Measurements from ENCODE around the gene EFCAB8. TPM values are rescaled to one million over a fixed set of nuclear protein-coding genes. Genes with fewer than 3 reads are reported as not detected.
"Not testable (repeated sequence)": the region's sequence is repeated elsewhere in the genome, so short reads cannot be mapped to it uniquely, and the experiment has no call there.

EFCAB8 gene
- polyA plus RNA-seq, 4 donors: 0.01 to 0.38 (median 0.22) TPM; not detected in 1

DNA sequence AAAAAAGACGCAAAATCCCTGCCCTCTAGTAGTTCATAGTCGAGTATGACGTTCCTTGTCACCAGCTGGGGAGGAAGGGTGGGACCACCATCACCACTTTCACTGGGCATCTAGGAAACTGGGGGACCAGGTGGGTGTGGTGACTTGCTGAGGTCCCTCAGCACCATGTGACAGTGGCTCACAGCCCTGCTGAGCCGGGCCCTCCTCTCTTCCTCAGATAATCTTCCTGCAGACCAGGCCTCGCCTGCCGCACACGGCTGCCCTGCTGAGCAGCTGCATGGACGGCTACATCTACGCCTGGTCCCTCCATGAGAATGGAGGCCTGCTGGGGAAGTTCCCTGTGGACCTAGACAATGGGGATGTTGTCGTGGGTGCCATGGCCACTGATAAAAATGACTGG is 71.5 kb downstream of the EFCAB8 start:
- no peak overlapping the region for H3K27ac ChIP-seq (ENCODE audit: low read depth in 1 of 3, low read length in 2 of 3)
- no peak overlapping the region for H3K4me3 ChIP-seq (ENCODE audit: low read depth in 1 of 3, low read length in 3 of 3)
- WGBS, 3 donors: 78 to 81% (median 78%) methylated on average over 10 of the region's 10 CpGs
- H3K27me3 ChIP-seq (ENCODE audit: control insufficient read depth in 3 of 3, insufficient read depth in 3 of 3, low read length in 3 of 3): no peaks in the 10 kb centered on the region
- no peak for FAIRE-seq
- H3K36me3 ChIP-seq (ENCODE audit: control insufficient read depth in 3 of 3, insufficient read depth in 2 of 3, low read depth in 1 of 3, low read length in 3 of 3): no peaks in the 10 kb centered on the region
- no peaks in the 10 kb centered on the region for H3K9me3 ChIP-seq (ENCODE audit: control insufficient read depth in 2 of 2, insufficient read depth in 1 of 2, low read depth in 1 of 2, low read length in 1 of 2)
- no peak for DNase-seq
- no peaks in the 10 kb centered on the region for H3K4me1 ChIP-seq (ENCODE audit: control insufficient read depth in 3 of 3, insufficient read depth in 2 of 3, low read depth in 1 of 3, low read length in 2 of 3)

- WGBS, 3 donors: 62 to 83% (median 68%) methylated on average over 5 of the region's 5 CpGs
- H3K4me1 ChIP-seq (ENCODE audit: control insufficient read depth in 3 of 3, insufficient read depth in 2 of 3, low read depth in 1 of 3, low read length in 2 of 3): no peaks in the 10 kb centered on the region
- no peak for DNase-seq
- no peaks in the 10 kb centered on the region for H3K27me3 ChIP-seq (ENCODE audit: control insufficient read depth in 3 of 3, insufficient read depth in 3 of 3, low read length in 3 of 3)
- no peak for FAIRE-seq
- H3K36me3 ChIP-seq (ENCODE audit: control insufficient read depth in 3 of 3, insufficient read depth in 2 of 3, low read depth in 1 of 3, low read length in 3 of 3): no peaks in the 10 kb centered on the region
- no peak overlapping the region for H3K27ac ChIP-seq (ENCODE audit: low read depth in 1 of 3, low read length in 2 of 3)
- no peaks in the 10 kb centered on the region for H3K9me3 ChIP-seq (ENCODE audit: control insufficient read depth in 2 of 2, insufficient read depth in 1 of 2, low read depth in 1 of 2, low read length in 1 of 2)
- H3K4me3 ChIP-seq (ENCODE audit: low read depth in 1 of 3, low read length in 3 of 3): no peak overlapping the region
Observed at GRCh38 chr20:32930701-32931100, 72.0 kb downstream of the EFCAB8 start.

DNA sequence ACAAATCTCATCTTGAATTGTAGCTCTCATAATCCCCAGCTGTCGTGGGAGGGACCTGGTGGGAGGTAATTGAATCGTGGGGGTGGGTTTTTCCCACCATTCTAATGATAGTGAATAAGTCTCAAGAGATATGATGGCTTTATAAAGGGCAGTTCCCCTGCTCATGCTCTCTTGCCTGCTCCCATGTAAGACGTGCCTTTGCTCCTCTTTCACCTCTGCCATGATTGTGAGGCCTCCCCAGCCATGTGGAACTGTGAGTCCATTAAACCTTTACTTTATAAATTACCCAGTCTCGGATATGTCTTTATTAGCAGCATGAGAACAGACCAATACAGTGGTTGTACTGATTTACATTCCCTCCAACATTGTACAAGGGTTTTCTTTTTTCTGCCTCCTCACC is 75.9 kb downstream of the EFCAB8 start:
- no peaks in the 10 kb centered on the region for H3K27me3 ChIP-seq (ENCODE audit: control insufficient read depth in 3 of 3, insufficient read depth in 3 of 3, low read length in 3 of 3)
- no peak overlapping the region for H3K4me3 ChIP-seq (ENCODE audit: low read depth in 1 of 3, low read length in 3 of 3)
- H3K4me1 ChIP-seq (ENCODE audit: control insufficient read depth in 3 of 3, insufficient read depth in 2 of 3, low read depth in 1 of 3, low read length in 2 of 3): no peaks in the 10 kb centered on the region
- 44 to 52% (median 51%) methylated on average over 4 of the region's 4 CpGs for WGBS, 3 donors
- H3K27ac ChIP-seq (ENCODE audit: low read depth in 1 of 3, low read length in 2 of 3): no peak overlapping the region
- no peaks in the 10 kb centered on the region for H3K36me3 ChIP-seq (ENCODE audit: control insufficient read depth in 3 of 3, insufficient read depth in 2 of 3, low read depth in 1 of 3, low read length in 3 of 3)
- FAIRE-seq (no peak), DNase-seq (no peak)
- no peaks in the 10 kb centered on the region for H3K9me3 ChIP-seq (ENCODE audit: control insufficient read depth in 2 of 2, insufficient read depth in 1 of 2, low read depth in 1 of 2, low read length in 1 of 2)

DNA sequence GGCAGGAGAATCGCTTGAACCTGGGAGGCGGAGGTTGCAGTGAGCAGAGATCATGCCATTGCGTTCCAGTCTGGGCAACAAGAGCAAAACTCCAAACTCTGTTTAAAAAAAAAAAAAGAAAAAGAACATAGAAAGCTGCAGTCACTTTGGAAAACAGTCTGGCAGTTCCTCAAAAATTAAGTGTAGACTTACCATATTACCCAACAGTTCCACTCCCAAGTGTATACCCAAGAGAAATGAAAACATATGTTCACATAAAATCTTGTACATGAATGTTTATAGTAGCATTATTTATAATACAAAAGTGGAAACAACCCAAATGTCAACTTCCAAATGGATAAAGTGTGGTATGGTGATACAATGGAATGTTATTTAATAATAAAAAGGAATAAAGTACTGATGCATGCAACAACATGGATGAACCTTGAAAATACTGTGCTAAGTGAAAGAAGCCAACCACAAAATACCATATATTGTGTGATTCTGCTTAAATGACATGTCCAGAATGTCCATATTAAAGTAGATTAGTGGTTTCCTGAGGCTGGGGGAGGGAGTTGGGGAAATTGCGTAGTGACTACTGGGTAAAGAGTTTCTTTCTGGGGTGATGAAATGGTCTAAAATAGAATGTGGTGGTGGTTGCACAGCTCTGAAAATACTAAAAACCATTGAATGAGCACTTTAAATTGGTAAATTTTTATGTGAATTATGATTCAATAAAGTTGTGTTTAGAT is 82.6 kb downstream of the EFCAB8 start:
- no peak for FAIRE-seq
- Histone ChIP-seq H3K9me3 (ENCODE audit: control insufficient read depth in 2 of 2, insufficient read depth in 1 of 2, low read depth in 1 of 2, low read length in 1 of 2) (no peaks in the 10 kb centered on the region), H3K4me3 (ENCODE audit: low read depth in 1 of 3, low read length in 3 of 3) (no peak overlapping the region), H3K27me3 (ENCODE audit: control insufficient read depth in 3 of 3, insufficient read depth in 3 of 3, low read length in 3 of 3) (no peaks in the 10 kb centered on the region), H3K27ac (ENCODE audit: low read depth in 1 of 3, low read length in 2 of 3) (no peak overlapping the region), H3K36me3 (ENCODE audit: control insufficient read depth in 3 of 3, insufficient read depth in 2 of 3, low read depth in 1 of 3, low read length in 3 of 3) (no peaks in the 10 kb centered on the region), H3K4me1 (ENCODE audit: control insufficient read depth in 3 of 3, insufficient read depth in 2 of 3, low read depth in 1 of 3, low read length in 2 of 3) (no peaks in the 10 kb centered on the region)
- WGBS, 3 donors: 77 to 85% (median 84%) methylated on average over 4 of the region's 4 CpGs
- no peak for DNase-seq

GRCh38 chr20:32943490-32944052 is 84.8 kb downstream of the EFCAB8 start:
- Histone ChIP-seq H3K4me1 (ENCODE audit: control insufficient read depth in 3 of 3, insufficient read depth in 2 of 3, low read depth in 1 of 3, low read length in 2 of 3) (no peaks in the 10 kb centered on the region), H3K4me3 (ENCODE audit: low read depth in 1 of 3, low read length in 3 of 3) (no peak overlapping the region), H3K9me3 (ENCODE audit: control insufficient read depth in 2 of 2, insufficient read depth in 1 of 2, low read depth in 1 of 2, low read length in 1 of 2) (no peaks in the 10 kb centered on the region), H3K27ac (ENCODE audit: low read depth in 1 of 3, low read length in 2 of 3) (no peak overlapping the region), H3K36me3 (ENCODE audit: control insufficient read depth in 3 of 3, insufficient read depth in 2 of 3, low read depth in 1 of 3, low read length in 3 of 3) (no peaks in the 10 kb centered on the region), H3K27me3 (ENCODE audit: control insufficient read depth in 3 of 3, insufficient read depth in 3 of 3, low read length in 3 of 3) (no peaks in the 10 kb centered on the region)
- DNase-seq: no peak
- 81 to 85% (median 84%) methylated on average over 7 of the region's 7 CpGs for WGBS, 3 donors
- no peak for FAIRE-seq

DNA sequence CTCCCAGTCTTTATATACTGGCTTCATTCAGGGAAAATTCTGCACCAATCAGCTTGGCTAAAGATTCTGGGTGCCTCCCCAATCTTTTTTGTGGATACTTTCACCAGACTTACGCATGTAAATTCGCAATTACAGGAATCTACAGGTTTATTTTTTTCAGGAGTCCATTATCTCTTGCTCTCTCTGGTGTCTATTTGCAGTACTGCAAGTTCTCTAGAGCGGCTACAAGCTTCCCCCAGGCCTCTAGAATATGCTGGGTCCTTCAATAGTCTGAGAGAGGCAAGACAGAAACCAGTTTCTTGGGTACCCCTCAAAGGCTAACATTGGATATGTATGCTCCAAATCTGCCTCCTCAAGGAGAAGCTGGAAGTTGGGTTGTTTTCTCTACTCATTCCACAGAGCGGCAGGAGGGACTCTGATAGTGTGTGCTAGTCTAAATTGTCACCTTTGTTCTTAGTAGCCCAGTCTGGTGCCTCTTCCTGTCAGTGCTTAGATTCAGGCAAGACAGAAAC is 87.0 kb downstream of the EFCAB8 start:
- Histone ChIP-seq H3K27ac (ENCODE audit: low read depth in 1 of 3, low read length in 2 of 3) (no peak overlapping the region), H3K9me3 (ENCODE audit: control insufficient read depth in 2 of 2, insufficient read depth in 1 of 2, low read depth in 1 of 2, low read length in 1 of 2) (no peaks in the 10 kb centered on the region), H3K27me3 (ENCODE audit: control insufficient read depth in 3 of 3, insufficient read depth in 3 of 3, low read length in 3 of 3) (no peaks in the 10 kb centered on the region), H3K4me3 (ENCODE audit: low read depth in 1 of 3, low read length in 3 of 3) (no peak overlapping the region), H3K4me1 (ENCODE audit: control insufficient read depth in 3 of 3, insufficient read depth in 2 of 3, low read depth in 1 of 3, low read length in 2 of 3) (no peaks in the 10 kb centered on the region), H3K36me3 (ENCODE audit: control insufficient read depth in 3 of 3, insufficient read depth in 2 of 3, low read depth in 1 of 3, low read length in 3 of 3) (no peaks in the 10 kb centered on the region)
- WGBS, 3 donors: 36 to 41% (median 36%) methylated on average over 4 of the region's 4 CpGs
- DNase-seq: peak; percentile 10 to 26
- FAIRE-seq: no peak

- H3K27me3 ChIP-seq (ENCODE audit: control insufficient read depth in 3 of 3, insufficient read depth in 3 of 3, low read length in 3 of 3): no peaks in the 10 kb centered on the region
- 70 to 85% (median 74%) methylated on average over 1 of the region's 1 CpG for WGBS, 3 donors
Observed at GRCh38 chr20:32946629-32947028, 87.9 kb downstream of the EFCAB8 start.

DNA sequence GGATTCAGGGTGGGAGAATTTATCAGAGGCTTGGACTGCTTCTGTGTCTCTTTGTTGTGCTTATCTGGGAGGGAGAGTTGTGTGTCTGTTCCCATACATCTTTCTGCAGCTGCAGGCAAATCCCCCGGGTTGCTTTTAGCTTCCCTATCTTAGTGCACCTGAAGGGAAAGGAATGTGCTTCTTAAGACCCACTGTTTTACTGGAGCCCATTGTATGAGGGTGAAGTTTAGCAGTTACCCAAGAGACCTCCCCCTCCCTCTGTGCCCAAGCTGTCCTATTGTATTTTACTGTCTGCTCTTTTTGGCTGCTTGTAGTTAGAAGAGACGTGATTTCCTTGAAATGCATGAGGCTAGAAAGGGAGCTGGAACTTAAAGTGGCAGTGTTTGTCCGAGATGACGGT is 91.8 kb downstream of the EFCAB8 start:
- 15 to 31% (median 30%) methylated on average over 4 of the region's 4 CpGs for WGBS, 3 donors
- not testable (repeated sequence) for H3K4me1 ChIP-seq (ENCODE audit: control insufficient read depth in 3 of 3, insufficient read depth in 2 of 3, low read depth in 1 of 3, low read length in 2 of 3); H3K9me3 ChIP-seq (ENCODE audit: control insufficient read depth in 2 of 2, insufficient read depth in 1 of 2, low read depth in 1 of 2, low read length in 1 of 2); DNase-seq; H3K36me3 ChIP-seq (ENCODE audit: control insufficient read depth in 3 of 3, insufficient read depth in 2 of 3, low read depth in 1 of 3, low read length in 3 of 3); H3K27ac ChIP-seq (ENCODE audit: low read depth in 1 of 3, low read length in 2 of 3); H3K4me3 ChIP-seq (ENCODE audit: low read depth in 1 of 3, low read length in 3 of 3); H3K27me3 ChIP-seq (ENCODE audit: control insufficient read depth in 3 of 3, insufficient read depth in 3 of 3, low read length in 3 of 3); FAIRE-seq

More at GRCh38 chr20:32946629-32947028, 87.9 kb downstream of the EFCAB8 start:
- Histone ChIP-seq H3K36me3 (ENCODE audit: control insufficient read depth in 3 of 3, insufficient read depth in 2 of 3, low read depth in 1 of 3, low read length in 3 of 3) (no peaks in the 10 kb centered on the region), H3K4me1 (ENCODE audit: control insufficient read depth in 3 of 3, insufficient read depth in 2 of 3, low read depth in 1 of 3, low read length in 2 of 3) (no peaks in the 10 kb centered on the region), H3K4me3 (ENCODE audit: low read depth in 1 of 3, low read length in 3 of 3) (no peak overlapping the region), H3K27ac (ENCODE audit: low read depth in 1 of 3, low read length in 2 of 3) (no peak overlapping the region), H3K9me3 (ENCODE audit: control insufficient read depth in 2 of 2, insufficient read depth in 1 of 2, low read depth in 1 of 2, low read length in 1 of 2) (no peaks in the 10 kb centered on the region)
- FAIRE-seq: no peak
- DNase-seq: no peak
